GM12878 (cell line): Measurements from ENCODE around the gene INSRR.
A peak's percentile ranks its signal among the peaks of the same experiment; 100 is the strongest.

ENCODE experiments used
- CBX3 ChIP-seq: fragments of 200-600 bp; sonication (generic); IDR thresholded peaks from 2 replicates; pipeline ENCODE4 v1.6.1; 2016; ENCODE audit warnings: low read depth, borderline replicate concordance
- CREB1 ChIP-seq: IDR thresholded peaks from 2 replicates; pipeline ENCODE4 v1.6.1; 2012; ENCODE audit warnings: low read depth, mild to moderate bottlenecking, inconsistent platforms
- CTCF ChIP-seq, 3 experiments: IDR thresholded peaks in 2 of 3; conservative IDR thresholded peaks in 1 of 3; 2 replicates each; pipeline ENCODE4 v1.5.1; 2011; ENCODE audit warnings: low read depth in 3 of 3, low read length in 3 of 3, mild to moderate bottlenecking in 3 of 3, control low read depth in 2 of 3, moderate library complexity in 2 of 3, inconsistent platforms in 1 of 3, mixed read lengths in 1 of 3; ENCODE audit not compliant: control insufficient read depth in 2 of 3, insufficient read depth in 1 of 3; ENCODE audit errors: extremely low read depth in 1 of 3
- EZH2 ChIP-seq: IDR thresholded peaks from 2 replicates; pipeline ENCODE4 v1.6.1; 2012; ENCODE audit warnings: low read depth, mild to moderate bottlenecking, control low read depth, inconsistent platforms, low read length, borderline replicate concordance; ENCODE audit not compliant: control insufficient read depth
- LARP7 ChIP-seq: fragments of 450-650 bp; IDR thresholded peaks from 2 replicates; pipeline ENCODE4 v1.6.1; 2017; ENCODE audit warnings: mild to moderate bottlenecking
- MXI1 ChIP-seq: fragments of 150-350 bp; IDR thresholded peaks from 2 replicates; pipeline ENCODE4 v1.6.1; 2011; ENCODE audit warnings: low read depth, mild to moderate bottlenecking, inconsistent platforms, low read length, improper control_type of control experiment
- NFIC ChIP-seq: IDR thresholded peaks from 2 replicates; pipeline ENCODE4 v1.6.1; 2012; ENCODE audit warnings: low read depth, mild to moderate bottlenecking, inconsistent platforms, low read length, moderate library complexity
- POLR2AphosphoS5 ChIP-seq: IDR thresholded peaks from 2 replicates; pipeline ENCODE4 v1.6.1; 2011; ENCODE audit warnings: mild to moderate bottlenecking, low read length, inconsistent platforms
- RBBP5 ChIP-seq: fragments of 200-600 bp; sonication (generic); conservative IDR thresholded peaks from 2 replicates; pipeline ENCODE4 v1.6.1; 2016
- RFX5 ChIP-seq: IDR thresholded peaks from 2 replicates; pipeline ENCODE4 v1.6.1; 2011; ENCODE audit warnings: low read depth, low read length, improper control_type of control experiment
- SREBF1 ChIP-seq: IDR thresholded peaks from 2 replicates; pipeline ENCODE4 v1.6.1; 2012; ENCODE audit warnings: mild to moderate bottlenecking, low read length
- TAF1 ChIP-seq: IDR thresholded peaks from 2 replicates; pipeline ENCODE4 v1.6.1; 2011; ENCODE audit warnings: mild to moderate bottlenecking, low read depth, low read length, borderline replicate concordance

GRCh38 chr1:156797212-156797871 is 61.6 kb downstream of the INSRR start:
- TF ChIP-seq EZH2, result no peak
- no peak for TF ChIP-seq POLR2AphosphoS5
- TF ChIP-seq NFIC, result no peak
- peak; percentile 78 to 88 (median 82) for TF ChIP-seq CTCF (IDR thresholded peaks at IDR 0.05 in 2 of 3, conservative IDR thresholded peaks at IDR 0.05 in 1 of 3; ENCODE audit: control insufficient read depth in 2 of 3, extremely low read depth in 1 of 3, insufficient read depth in 1 of 3, low read depth in 3 of 3, low read length in 3 of 3)
- no peak for TF ChIP-seq SREBF1
- no peak for TF ChIP-seq CBX3
- TF ChIP-seq RFX5, result no peak
- TF ChIP-seq MXI1, result no peak
- TF ChIP-seq LARP7, result no peak
- no peak for TF ChIP-seq RBBP5
- no peak for TF ChIP-seq CREB1
- no peak for TF ChIP-seq TAF1
